OCI-LY3 (cell line): ENCODE data around the gene COG5.

Experiments
- H2AFZ ChIP-seq: fragments of 200-600, 300-600 bp; shearing (Covaris generic); 2 replicates; pipeline ENCODE4 v1.6.0; 2014; ENCODE audit warnings: antibody characterized with exemption, low read depth, low read length
- H3K27ac ChIP-seq: fragments of 200-600, 300-600 bp; sonication (generic); 2 replicates; pipeline ENCODE4 v1.5.1; 2014; ENCODE audit warnings: mild to moderate bottlenecking, low read length, moderate library complexity, mixed read lengths
- H3K27me3 ChIP-seq: fragments of 200-600, 300-600 bp; sonication (generic); 2 replicates; pipeline ENCODE4 v1.6.1; 2014; ENCODE audit warnings: low read depth, low read length, mixed read lengths
- H3K36me3 ChIP-seq: fragments of 200-600, 300-600 bp; sonication (generic); replicated peaks from 2 replicates; pipeline ENCODE3; 2014; ENCODE audit warnings: low read depth, low read length, mixed read lengths
- H3K4me1 ChIP-seq: fragments of 300-600, 200-600 bp; sonication (generic); 2 replicates; pipeline ENCODE4 v1.6.1; 2014; ENCODE audit warnings: low read length, mixed read lengths
- H3K4me2 ChIP-seq: fragments of 200-600, 300-600 bp; sonication (generic); 2 replicates; pipeline ENCODE4 v1.6.1; 2014; ENCODE audit warnings: low read length, mixed read lengths
- H3K4me3 ChIP-seq: fragments of 300-600, 200-600 bp; sonication (generic); 2 replicates; pipeline ENCODE4 v1.5.1; 2014; ENCODE audit warnings: antibody characterized with exemption, mild to moderate bottlenecking, low read length, moderate library complexity
- H3K79me2 ChIP-seq: fragments of 300-600, 200-600 bp; shearing (Covaris generic); 2 replicates; pipeline ENCODE4 v1.6.1; 2014; ENCODE audit warnings: mild to moderate bottlenecking, low read length, mixed read lengths
- H3K9ac ChIP-seq: fragments of 300-600, 200-600 bp; shearing (Covaris generic); 2 replicates; pipeline ENCODE4 v1.6.0; 2014; ENCODE audit warnings: mild to moderate bottlenecking, low read length, moderate library complexity
- H3K9me3 ChIP-seq: fragments of 200-600, 300-600 bp; shearing (Covaris generic); 2 replicates; pipeline ENCODE4 v1.6.1; 2014; ENCODE audit warnings: low read length, mixed read lengths; ENCODE audit not compliant: insufficient read depth
- H4K20me1 ChIP-seq: fragments of 200-600, 300-600 bp; sonication (generic); 2 replicates; pipeline ENCODE4 v1.6.1; 2016; ENCODE audit warnings: low read length, mixed read lengths; ENCODE audit not compliant: insufficient read depth
- CTCF ChIP-seq: fragments of 200-600, 300-600 bp; sonication (generic); IDR thresholded peaks from 2 replicates; pipeline ENCODE4 v1.5.1; 2014; ENCODE audit warnings: antibody characterized with exemption, low read length, low read depth
- EZH2phosphoT487 ChIP-seq: fragments of 200-600 bp; shearing (Covaris generic); IDR thresholded peaks from 2 replicates; pipeline ENCODE4 v1.6.1; 2018; ENCODE audit warnings: antibody characterized with exemption, mixed run types, low read depth

Gene COG5

GRCh38 chr7:107464666-107465226 is 99.0 kb downstream of the COG5 start:
- Histone ChIP-seq H3K9ac (no peak overlapping the region), H4K20me1 (no peaks in the 10 kb centered on the region; the same call in 1 of the 2 replicates), H3K79me2 (no peaks in the 10 kb centered on the region), H3K9me3 (no peaks in the 10 kb centered on the region), H3K4me2 (no peak overlapping the region), H3K27me3 (no peaks in the 10 kb centered on the region), H3K36me3 (no peaks in the 10 kb centered on the region), H3K4me1 (no peaks in the 10 kb centered on the region), H3K4me3 (no peak overlapping the region), H3K27ac (no peak overlapping the region), H2AFZ (no peak overlapping the region)
- TF ChIP-seq CTCF (no peak), EZH2phosphoT487 (no peak)

- H3K27ac ChIP-seq = no peak overlapping the region
- TF ChIP-seq CTCF = peak; percentile 82
- TF ChIP-seq EZH2phosphoT487 = no peak
- no peak overlapping the region for H3K4me3 ChIP-seq
- H2AFZ ChIP-seq = no peak overlapping the region
- no peaks in the 10 kb centered on the region for H3K36me3 ChIP-seq
- H3K27me3 ChIP-seq = no peaks in the 10 kb centered on the region
- H3K4me1 ChIP-seq = no peaks in the 10 kb centered on the region
- H3K9ac ChIP-seq = no peak overlapping the region
- no peaks in the 10 kb centered on the region for H4K20me1 ChIP-seq
- no peak overlapping the region for H3K4me2 ChIP-seq
- H3K79me2 ChIP-seq = no peaks in the 10 kb centered on the region
- H3K9me3 ChIP-seq = no peaks in the 10 kb centered on the region
Observed at GRCh38 chr7:107463139-107464078, 100.3 kb downstream of the COG5 start.

- H3K27ac ChIP-seq = no peak overlapping the region
- H3K4me2 ChIP-seq = no peak overlapping the region
- H3K4me1 ChIP-seq = no peaks in the 10 kb centered on the region
- TF ChIP-seq EZH2phosphoT487 (no peak), CTCF (no peak)
- no peak overlapping the region for H2AFZ ChIP-seq
- H3K27me3 ChIP-seq = no peaks in the 10 kb centered on the region
- H3K79me2 ChIP-seq = no peaks in the 10 kb centered on the region
- no peak overlapping the region for H3K9ac ChIP-seq
- no peaks in the 10 kb centered on the region for H3K36me3 ChIP-seq
- no peaks in the 10 kb centered on the region for H3K9me3 ChIP-seq
- no peak overlapping the region for H3K4me3 ChIP-seq
- H4K20me1 ChIP-seq = no peaks in the 10 kb centered on the region
Observed at GRCh38 chr7:107461938-107462533, 101.7 kb downstream of the COG5 start.

- no peak overlapping the region for H3K4me2 ChIP-seq
- TF ChIP-seq CTCF (no peak), EZH2phosphoT487 (no peak)
- H2AFZ ChIP-seq = no peak overlapping the region
Observed at GRCh38 chr7:107453388-107453787, 110.3 kb downstream of the COG5 start.

More at GRCh38 chr7:107453388-107453787, 110.3 kb downstream of the COG5 start:
- no peak overlapping the region for H3K9ac ChIP-seq
- no peaks in the 10 kb centered on the region for H3K27me3 ChIP-seq
- H3K27ac ChIP-seq = no peak overlapping the region
- no peaks in the 10 kb centered on the region for H3K79me2 ChIP-seq
- H3K36me3 ChIP-seq = no peaks in the 10 kb centered on the region
- H3K4me3 ChIP-seq = no peak overlapping the region
- no peaks in the 10 kb centered on the region for H3K9me3 ChIP-seq
- no peaks in the 10 kb centered on the region for H4K20me1 ChIP-seq
- no peaks in the 10 kb centered on the region for H3K4me1 ChIP-seq
